K562 (cell line): ENCODE measurements around the gene COL4A4. TPM values are rescaled to one million over a fixed set of nuclear protein-coding genes. Genes with fewer than 3 reads are reported as not detected.

Source experiments
- ATAC-seq: fragments of 200-7000 bp; cut with Tn5 transposase; 3 replicates; pipeline ENCODE4 v1.9.1; 2020; ENCODE audit warnings: moderate library complexity
- BruUV-seq: library from RNA; stranded (reverse); fragments of 400-500 nt; replicated peaks from 2 replicates; lab custom pipeline; 2021; lab: Mats Ljungman, UMichigan
- CTCF ChIA-PET: fragments of 300-600 bp; formaldehyde crosslinking; extraction: SDS; loops from one replicate; lab custom pipeline; 2021; ENCODE audit warnings: low intra/inter-chr PET ratio; lab: Yijun Ruan, JAX
- POLR2A ChIA-PET: fragments of 300-600, 350-650 bp; sonication (Branson Sonifier 250); formaldehyde crosslinking; extraction: SDS; loops from one replicate; lab custom pipeline; 2021; ENCODE audit warnings: antibody characterized with exemption, inconsistent platforms; lab: Yijun Ruan, JAX
- DNase-seq, 4 experiments: peaks; one replicate each; pipeline versions ENCODE4 v3.0.0 to v3.0.0-alpha.2; 2011 to 2018; ENCODE audit warnings: low spot score in 3 of 4, mixed read lengths in 3 of 4; ENCODE audit errors: extremely low read depth in 1 of 4
- FAIRE-seq: peaks from 2 replicates; lab custom pipeline; 2011; peaks lifted over from hg19 to GRCh38; lab: Jason Lieb, UNC
- H2AFZ ChIP-seq: 2 replicates; pipeline ENCODE4 v1.6.0; 2011; ENCODE audit warnings: low read depth, low read length, control low read depth, inconsistent platforms
- H3K27ac ChIP-seq: fragments of 200-600 bp; 3 replicates; pipeline ENCODE4 v1.8.0; 2011; ENCODE audit warnings: low read depth, mild to moderate bottlenecking, control low read depth, inconsistent platforms, low read length, moderate library complexity, mixed read lengths; ENCODE audit errors: extremely low read depth
- H3K27me3 ChIP-seq, 2 experiments: fragments of 300-600 bp in 1 of 2; 2 replicates in 1 of 2; 3 replicates in 1 of 2; pipeline versions ENCODE4 v1.6.0 to v1.8.0; 2011; ENCODE audit warnings: inconsistent platforms in 2 of 2, low read length in 2 of 2, mild to moderate bottlenecking in 1 of 2, mixed read lengths in 1 of 2, moderate library complexity in 1 of 2; ENCODE audit not compliant: control insufficient read depth in 2 of 2, insufficient read depth in 2 of 2
- H3K36me3 ChIP-seq: fragments of 300-600 bp; 3 replicates; pipeline ENCODE4 v1.8.0; 2011; ENCODE audit warnings: mild to moderate bottlenecking, low read length, inconsistent platforms; ENCODE audit not compliant: control insufficient read depth, insufficient read depth
- H3K4me1 ChIP-seq, 2 experiments: fragments of 200-600 bp in 1 of 2; replicated peaks in 1 of 2; 2 replicates in 1 of 2; 3 replicates in 1 of 2; pipeline versions ENCODE4 v1.5.1 to v1.8.0; 2011; ENCODE audit warnings: inconsistent platforms in 2 of 2, low read length in 2 of 2, mild to moderate bottlenecking in 1 of 2, mixed read lengths in 1 of 2, moderate library complexity in 1 of 2; ENCODE audit not compliant: control insufficient read depth in 2 of 2, insufficient read depth in 2 of 2
- H3K4me2 ChIP-seq: 2 replicates; pipeline ENCODE4 v1.6.1; 2011; ENCODE audit warnings: low read length, control low read depth, inconsistent platforms, mixed read lengths; ENCODE audit not compliant: insufficient read depth
- H3K4me3 ChIP-seq: fragments of 200-600 bp; sonication (generic), shearing (Covaris generic); 2 replicates; pipeline ENCODE4 v1.5.1; 2016; ENCODE audit warnings: control low read depth, inconsistent platforms
- H3K79me2 ChIP-seq: fragments of 200-600 bp; 3 replicates; pipeline ENCODE4 v1.8.0; 2011; ENCODE audit warnings: low read length, inconsistent platforms; ENCODE audit not compliant: control insufficient read depth, insufficient read depth
- H3K9ac ChIP-seq, 2 experiments: 2 replicates each; pipeline versions ENCODE4 v1.6.0 to v1.6.1; 2011; ENCODE audit warnings: low read depth in 2 of 2, low read length in 2 of 2, control low read depth in 1 of 2, inconsistent platforms in 1 of 2, mild to moderate bottlenecking in 1 of 2, mixed read lengths in 1 of 2; ENCODE audit not compliant: insufficient read depth in 1 of 2
- H3K9me1 ChIP-seq: one replicate; pipeline ENCODE4 v1.6.0; 2011; ENCODE audit warnings: inconsistent platforms, mild to moderate bottlenecking, low read length, moderate library complexity; ENCODE audit not compliant: control insufficient read depth, insufficient read depth
- H3K9me3 ChIP-seq: replicated peaks from 2 replicates; pipeline ENCODE4 v1.5.1; 2011; ENCODE audit warnings: low read depth, low read length, inconsistent platforms; ENCODE audit not compliant: control insufficient read depth, insufficient read depth
- H4K20me1 ChIP-seq: replicated peaks from 2 replicates; pipeline ENCODE4 v1.6.1; 2011; ENCODE audit warnings: low read length, inconsistent platforms, mixed read lengths; ENCODE audit not compliant: control insufficient read depth, insufficient read depth
- EWSR1 ChIP-seq: fragments of 450-650 bp; IDR thresholded peaks from 2 replicates; pipeline ENCODE4 v1.6.1; 2018; ENCODE audit warnings: borderline replicate concordance, mild to moderate bottlenecking, low read depth, moderate library complexity; ENCODE audit not compliant: partially characterized antibody
- GMEB1 ChIP-seq: fragments of 250-450 bp; sonication (Bioruptor Pico); IDR thresholded peaks from 2 replicates; pipeline ENCODE4 v1.4.0; 2020; ENCODE audit warnings: mild to moderate bottlenecking
- GTF2A2 ChIP-seq: IDR thresholded peaks from 2 replicates; pipeline ENCODE4 v1.6.1; 2016; ENCODE audit warnings: mild to moderate bottlenecking, missing genetic modification characterization, missing compliant biosample characterization
- HEY1 ChIP-seq: fragments of 250-450 bp; sonication (Bioruptor Pico); IDR thresholded peaks from 2 replicates; pipeline ENCODE4 v1.5.0; 2020; ENCODE audit warnings: mild to moderate bottlenecking, moderate library complexity, borderline replicate concordance
- KDM4B ChIP-seq, 2 experiments: fragments of 450-650 bp in 1 of 2; sonication (generic) in 1 of 2; IDR thresholded peaks; 2 replicates each; pipeline ENCODE4 v1.6.1; 2016 to 2017; ENCODE audit warnings: borderline replicate concordance in 2 of 2, antibody characterized with exemption in 1 of 2, low read depth in 1 of 2, mild to moderate bottlenecking in 1 of 2
- KHSRP ChIP-seq: fragments of 450-650 bp; IDR thresholded peaks from 2 replicates; pipeline ENCODE4 v1.6.1; 2017
- KLF10 ChIP-seq: fragments of 250-450 bp; sonication (Bioruptor Pico); IDR thresholded peaks from 2 replicates; pipeline ENCODE4 v1.6.1; 2021; ENCODE audit warnings: matching md5 sums
- MAFF ChIP-seq: IDR thresholded peaks from 2 replicates; pipeline ENCODE4 v1.6.1; 2012; ENCODE audit warnings: low read length, improper control_type of control experiment
- POLR2A ChIP-seq: fragments of 450-650 bp; conservative IDR thresholded peaks from 2 replicates; pipeline ENCODE4 v1.6.1; 2016
- POLR2AphosphoS5 ChIP-seq: IDR thresholded peaks from 2 replicates; pipeline ENCODE4 v1.6.1; 2011; ENCODE audit warnings: mild to moderate bottlenecking, low read depth, low read length, moderate library complexity; ENCODE audit not compliant: control insufficient read depth, insufficient read depth
- STAT6 ChIP-seq: sonication (generic); formaldehyde crosslinking; IDR thresholded peaks from 2 replicates; pipeline ENCODE4 v1.8.1; 2023; ENCODE audit warnings: mild to moderate bottlenecking, missing genetic modification reagents
- USF2 ChIP-seq: sonication (generic); formaldehyde crosslinking; IDR thresholded peaks from 2 replicates; pipeline ENCODE4 v1.5.0; 2020; ENCODE audit warnings: missing genetic modification reagents
- ZEB2 ChIP-seq: fragments of 450-650 bp; IDR thresholded peaks from 2 replicates; pipeline ENCODE4 v1.6.1; 2016
- ZKSCAN1 ChIP-seq: fragments of 150-350 bp; IDR thresholded peaks from 2 replicates; pipeline ENCODE4 v1.6.1; 2016; ENCODE audit warnings: low read depth, low read length
- ZNF24 ChIP-seq: fragments of 450-650 bp; IDR thresholded peaks from 2 replicates; pipeline ENCODE4 v1.6.1; 2016
- ZNF263 ChIP-seq: sonication (generic); formaldehyde crosslinking; IDR thresholded peaks from 2 replicates; pipeline ENCODE4 v1.8.0; 2022; ENCODE audit warnings: mild to moderate bottlenecking, missing genetic modification reagents, borderline replicate concordance
- ZNF277 ChIP-seq: fragments of 250-450 bp; sonication (Bioruptor Pico); IDR thresholded peaks from 2 replicates; pipeline ENCODE4 v1.8.0; 2022; ENCODE audit warnings: inconsistent platforms, mild to moderate bottlenecking, moderate library complexity, borderline replicate concordance
- ZNF699 ChIP-seq: fragments of 250-450 bp; sonication (Bioruptor Pico); IDR thresholded peaks from 2 replicates; pipeline ENCODE4 v1.8.0; 2021; ENCODE audit warnings: mild to moderate bottlenecking, moderate library complexity; ENCODE audit not compliant: insufficient replicate concordance
- WGBS: fragments of 100-300 bp; shearing (Covaris generic); methylation state at CpG from one replicate; pipeline ENCODE4 v1.1.6; 2016; ENCODE audit warnings: low coverage, mixed read lengths; ENCODE audit not compliant: insufficient coverage; ENCODE audit errors: missing lambda C conversion rate; 5-methylcytosine and 5-hydroxymethylcytosine counted together
- in situ Hi-C: fragments of 300-500 bp; cut with MboI; formaldehyde crosslinking; loops from 4 replicates; pipeline ENCODE4 v1.15.0; 2018; ENCODE audit warnings: inconsistent platforms, mixed read lengths
- intact Hi-C: fragments of 100-400 bp; cut with micrococcal nuclease; formaldehyde crosslinking; loops from 2 replicates; pipeline ENCODE4 v1.14.2; 2022
- polyA plus RNA-seq, 8 experiments: library from polyadenylated mRNA; depleted of rRNA in 4 of 8; stranded (reverse) in 5 of 8; unstranded in 3 of 8; fragments of >200 nt; fragmentation: Nextera tagmentation in 2 of 8; fragmentation: Illumina TruSeq in 1 of 8; extraction: Ambion mirVana in 2 of 8; extraction: Trizol in 1 of 8; gene quantifications; 2 replicates each; pipeline versions ENCODE4 v1.2.1 to v1.2.3, GENCODE V29; 2011 to 2014; ENCODE audit warnings: inconsistent platforms in 1 of 8, missing spikeins in 1 of 8
- total RNA-seq, 7 experiments: library from RNA; depleted of rRNA in 6 of 7; stranded (reverse); fragments of >200 nt in 6 of 7; fragmentation: Illumina TruSeq in 2 of 7; extraction: Trizol in 2 of 7; gene quantifications; 2 replicates each; pipeline versions ENCODE4 v1.2.1 to v1.2.3, GENCODE V29; 2011 to 2021; ENCODE audit warnings: low replicate concordance in 1 of 7

Gene COL4A4
- total and polyA plus RNA-seq, 9 of the 15 experiments (the other 6 are each of a cell fraction or from before 2014, with no cell fraction given), result under 0.01 to 0.01 TPM; not detected in 7

- Histone ChIP-seq H3K9me3 (no peaks in the 10 kb centered on the region), H2AFZ (no peak overlapping the region), H3K4me1 (no peaks in the 10 kb centered on the region), H3K36me3 (no peaks in the 10 kb centered on the region), H3K79me2 (no peaks in the 10 kb centered on the region), H3K9ac (no peak overlapping the region)
- POLR2A ChIA-PET, result interaction anchor here (1.3 kb wide), 1 partner anchor 9 kb away, joined by 3 read pairs; no protein-coding TSS in a partner anchor
- no TSS peak for BruUV-seq
- TF ChIP-seq ZKSCAN1 (no peak), POLR2AphosphoS5 (no peak), HEY1 (CRISPR knock-in tag) (no peak), POLR2A (no peak), ZNF277 (CRISPR knock-in tag) (no peak), ZNF699 (CRISPR knock-in tag) (no peak), GMEB1 (no peak), MAFF (no peak), KHSRP (no peak), KDM4B (IDR thresholded peaks at IDR 0.05; ENCODE audit: borderline replicate concordance in 2 of 2, low read depth in 1 of 2) (no peak), ZNF24 (no peak), EWSR1 (no peak), ZNF263 (no peak), USF2 (no peak), STAT6 (no peak), KLF10 (CRISPR knock-in tag) (no peak), GTF2A2 (tag) (no peak), ZEB2 (no peak)
- TF ChIP-seq, all 486 proteins: peak for 0
- in situ Hi-C loops (no loop called here), intact Hi-C loops (no loop called here)
- CTCF ChIA-PET, result no interaction called here
- Histone ChIP-seq H3K27ac (no peak overlapping the region), H3K4me2 (no peak overlapping the region), H3K4me3 (no peak overlapping the region), H3K27me3 (no peaks in the 10 kb centered on the region), H4K20me1 (no peaks in the 10 kb centered on the region), H3K9me1 (no peaks in the 10 kb centered on the region)
- FAIRE-seq (no peak), ATAC-seq (no peak), DNase-seq (no peak)
- WGBS, result 0% methylated on average over 1 of the region's 1 CpG
Measured at GRCh38 chr2:227143895-227144294, 20.1 kb downstream of the COL4A4 start.
